ENCODE measurements around the gene FAH.

Gene FAH

GRCh38 chr15:80194186-80194585 is 41.4 kb downstream of the FAH start:
- Histone ChIP-seq H2AFZ (ENCODE audit: low read length, unreplicated experiment) (no peak overlapping the region), H3K4me1 (ENCODE audit: control insufficient read depth, insufficient read depth, low read length, unreplicated experiment) (no peaks in the 10 kb centered on the region), H3K27ac (ENCODE audit: low read depth, low read length) (no peak overlapping the region), H3K36me3 (ENCODE audit: insufficient read depth, low read length) (no peaks in the 10 kb centered on the region), H3K79me2 (ENCODE audit: control insufficient read depth, insufficient read depth, low read length, unreplicated experiment) (no peaks in the 10 kb centered on the region), H3K4me3 (ENCODE audit: low read depth, low read length) (no peak overlapping the region), H3K27me3 (ENCODE audit: insufficient read depth, low read length) (peaks cover 19% of the 10 kb centered on the region)

GRCh38 chr15:80194914-80195313 is 42.1 kb downstream of the FAH start:
- Histone ChIP-seq H2AFZ (ENCODE audit: low read length, unreplicated experiment) (no peak overlapping the region), H3K4me1 (ENCODE audit: control insufficient read depth, insufficient read depth, low read length, unreplicated experiment) (no peaks in the 10 kb centered on the region), H3K79me2 (ENCODE audit: control insufficient read depth, insufficient read depth, low read length, unreplicated experiment) (no peaks in the 10 kb centered on the region), H3K4me3 (ENCODE audit: low read depth, low read length) (no peak overlapping the region), H3K27ac (ENCODE audit: low read depth, low read length) (no peak overlapping the region), H3K36me3 (ENCODE audit: insufficient read depth, low read length) (no peaks in the 10 kb centered on the region), H3K27me3 (ENCODE audit: insufficient read depth, low read length) (peaks cover 26% of the 10 kb centered on the region)

GRCh38 chr15:80199366-80199765 is 46.6 kb downstream of the FAH start:
- Histone ChIP-seq H2AFZ (ENCODE audit: low read length, unreplicated experiment) (no peak overlapping the region), H3K4me1 (ENCODE audit: control insufficient read depth, insufficient read depth, low read length, unreplicated experiment) (no peaks in the 10 kb centered on the region), H3K27ac (ENCODE audit: low read depth, low read length) (no peak overlapping the region), H3K27me3 (ENCODE audit: insufficient read depth, low read length) (peaks cover 48% of the 10 kb centered on the region), H3K4me3 (ENCODE audit: low read depth, low read length) (no peak overlapping the region), H3K36me3 (ENCODE audit: insufficient read depth, low read length) (no peaks in the 10 kb centered on the region), H3K79me2 (ENCODE audit: control insufficient read depth, insufficient read depth, low read length, unreplicated experiment) (no peaks in the 10 kb centered on the region)

- Histone ChIP-seq H3K79me2 (ENCODE audit: control insufficient read depth, insufficient read depth, low read length, unreplicated experiment) (no peaks in the 10 kb centered on the region), H3K36me3 (ENCODE audit: insufficient read depth, low read length) (no peaks in the 10 kb centered on the region), H3K27ac (ENCODE audit: low read depth, low read length) (no peak overlapping the region), H2AFZ (ENCODE audit: low read length, unreplicated experiment) (no peak overlapping the region), H3K4me1 (ENCODE audit: control insufficient read depth, insufficient read depth, low read length, unreplicated experiment) (no peaks in the 10 kb centered on the region), H3K27me3 (ENCODE audit: insufficient read depth, low read length) (peaks cover 51% of the 10 kb centered on the region), H3K4me3 (ENCODE audit: low read depth, low read length) (no peak overlapping the region)
Measured at GRCh38 chr15:80199869-80200268, 47.1 kb downstream of the FAH start.

GRCh38 chr15:80201256-80202015 is 48.6 kb downstream of the FAH start:
- no peaks in the 10 kb centered on the region for H3K4me1 ChIP-seq (ENCODE audit: control insufficient read depth, insufficient read depth, low read length, unreplicated experiment)
- no peak overlapping the region for H2AFZ ChIP-seq (ENCODE audit: low read length, unreplicated experiment)
- no peaks in the 10 kb centered on the region for H3K79me2 ChIP-seq (ENCODE audit: control insufficient read depth, insufficient read depth, low read length, unreplicated experiment)

GRCh38 chr15:80202016-80202315 is 49.2 kb downstream of the FAH start:
- no peaks in the 10 kb centered on the region for H3K4me1 ChIP-seq (ENCODE audit: control insufficient read depth, insufficient read depth, low read length, unreplicated experiment)
- H3K27ac ChIP-seq (ENCODE audit: low read depth, low read length), result no peak overlapping the region
- no peaks in the 10 kb centered on the region for H3K79me2 ChIP-seq (ENCODE audit: control insufficient read depth, insufficient read depth, low read length, unreplicated experiment)
- no peak overlapping the region for H3K4me3 ChIP-seq (ENCODE audit: low read depth, low read length)
- no peaks in the 10 kb centered on the region for H3K36me3 ChIP-seq (ENCODE audit: insufficient read depth, low read length)
- no peak overlapping the region for H2AFZ ChIP-seq (ENCODE audit: low read length, unreplicated experiment)
- peaks cover 70% of the 10 kb centered on the region for H3K27me3 ChIP-seq (ENCODE audit: insufficient read depth, low read length)

More at GRCh38 chr15:80201256-80202015, 48.6 kb downstream of the FAH start:
- H3K27me3 ChIP-seq (ENCODE audit: insufficient read depth, low read length), result peaks cover 64% of the 10 kb centered on the region
- no peak overlapping the region for H3K4me3 ChIP-seq (ENCODE audit: low read depth, low read length)
- no peak overlapping the region for H3K27ac ChIP-seq (ENCODE audit: low read depth, low read length)
- no peaks in the 10 kb centered on the region for H3K36me3 ChIP-seq (ENCODE audit: insufficient read depth, low read length)

GRCh38 chr15:80202641-80203360 is 50.0 kb downstream of the FAH start:
- Histone ChIP-seq H3K36me3 (ENCODE audit: insufficient read depth, low read length) (no peaks in the 10 kb centered on the region), H2AFZ (ENCODE audit: low read length, unreplicated experiment) (no peak overlapping the region), H3K27ac (ENCODE audit: low read depth, low read length) (no peak overlapping the region), H3K4me3 (ENCODE audit: low read depth, low read length) (no peak overlapping the region), H3K4me1 (ENCODE audit: control insufficient read depth, insufficient read depth, low read length, unreplicated experiment) (no peaks in the 10 kb centered on the region), H3K79me2 (ENCODE audit: control insufficient read depth, insufficient read depth, low read length, unreplicated experiment) (no peaks in the 10 kb centered on the region), H3K27me3 (ENCODE audit: insufficient read depth, low read length) (peaks cover 73% of the 10 kb centered on the region)

GRCh38 chr15:80203361-80203885 is 50.6 kb downstream of the FAH start:
- Histone ChIP-seq H3K27me3 (ENCODE audit: insufficient read depth, low read length) (peaks cover 72% of the 10 kb centered on the region), H3K4me3 (ENCODE audit: low read depth, low read length) (no peak overlapping the region), H3K79me2 (ENCODE audit: control insufficient read depth, insufficient read depth, low read length, unreplicated experiment) (no peaks in the 10 kb centered on the region), H2AFZ (ENCODE audit: low read length, unreplicated experiment) (no peak overlapping the region), H3K27ac (ENCODE audit: low read depth, low read length) (no peak overlapping the region), H3K4me1 (ENCODE audit: control insufficient read depth, insufficient read depth, low read length, unreplicated experiment) (no peaks in the 10 kb centered on the region), H3K36me3 (ENCODE audit: insufficient read depth, low read length) (no peaks in the 10 kb centered on the region)

- Histone ChIP-seq H3K4me3 (ENCODE audit: low read depth, low read length) (no peak overlapping the region), H3K4me1 (ENCODE audit: control insufficient read depth, insufficient read depth, low read length, unreplicated experiment) (no peaks in the 10 kb centered on the region), H3K79me2 (ENCODE audit: control insufficient read depth, insufficient read depth, low read length, unreplicated experiment) (no peaks in the 10 kb centered on the region), H3K36me3 (ENCODE audit: insufficient read depth, low read length) (no peaks in the 10 kb centered on the region), H2AFZ (ENCODE audit: low read length, unreplicated experiment) (no peak overlapping the region), H3K27ac (ENCODE audit: low read depth, low read length) (no peak overlapping the region), H3K27me3 (ENCODE audit: insufficient read depth, low read length) (peaks cover 72% of the 10 kb centered on the region)
Measured at GRCh38 chr15:80204231-80204630, 51.4 kb downstream of the FAH start.

- no peaks in the 10 kb centered on the region for H3K36me3 ChIP-seq (ENCODE audit: insufficient read depth, low read length)
- peaks cover 74% of the 10 kb centered on the region for H3K27me3 ChIP-seq (ENCODE audit: insufficient read depth, low read length)
- no peaks in the 10 kb centered on the region for H3K4me1 ChIP-seq (ENCODE audit: control insufficient read depth, insufficient read depth, low read length, unreplicated experiment)
- H2AFZ ChIP-seq (ENCODE audit: low read length, unreplicated experiment), result no peak overlapping the region
- H3K27ac ChIP-seq (ENCODE audit: low read depth, low read length), result no peak overlapping the region
- no peak overlapping the region for H3K4me3 ChIP-seq (ENCODE audit: low read depth, low read length)
- no peaks in the 10 kb centered on the region for H3K79me2 ChIP-seq (ENCODE audit: control insufficient read depth, insufficient read depth, low read length, unreplicated experiment)
Measured at GRCh38 chr15:80207887-80208286, 55.1 kb downstream of the FAH start.
